Naive thymus-derived CD4-positive, alpha-beta T cell (primary cell): ENCODE data around the gene SLC7A6OS. TPM values are rescaled to one million over a fixed set of nuclear protein-coding genes. Genes with fewer than 3 reads are reported as not detected.

Source experiments
- ATAC-seq: fragments of 150-1000 bp; cut with Tn5 transposase; 2 replicates; pipeline ENCODE4 v1.10.0; 2021; ENCODE audit warnings: mild to moderate bottlenecking, moderate library complexity
- CTCF ChIA-PET: fragments of 350-600 bp; sonication (Branson Sonifier 250); formaldehyde crosslinking; loops from one replicate; lab custom pipeline; 2021; ENCODE audit warnings: antibody characterized with exemption; lab: Charles Lee
- POLR2A ChIA-PET: fragments of 350-600 bp; sonication (Branson Sonifier 250); formaldehyde crosslinking; loops from one replicate; lab custom pipeline; 2021; ENCODE audit warnings: antibody characterized with exemption, inconsistent platforms; lab: Charles Lee
- DNase-seq, 9 donors: peaks; one replicate each; pipeline versions ENCODE4 v3.0.0 to v3.0.0-alpha.2; 2020 to 2022; ENCODE audit warnings: mixed read lengths in 1 of 9
- H3K27ac ChIP-seq: one replicate; pipeline ENCODE4 v1.7.0; 2013; ENCODE audit warnings: mild to moderate bottlenecking, low read depth, low read length, moderate library complexity
- H3K27me3 ChIP-seq, 2 donors: one replicate each; pipeline ENCODE4 v1.7.0; 2013; ENCODE audit warnings: low read length in 2 of 2, mild to moderate bottlenecking in 2 of 2, moderate library complexity in 2 of 2; ENCODE audit not compliant: control insufficient read depth in 2 of 2, insufficient read depth in 2 of 2
- H3K36me3 ChIP-seq, 3 experiments: 1 replicate in 2 of 3; 2 replicates in 1 of 3; pipeline ENCODE4 v1.7.0; 2013; ENCODE audit warnings: low read length in 3 of 3, mild to moderate bottlenecking in 3 of 3, moderate library complexity in 1 of 3; ENCODE audit not compliant: insufficient read depth in 3 of 3, control insufficient read depth in 2 of 3
- H3K4me1 ChIP-seq, 2 donors: one replicate each; pipeline ENCODE4 v1.7.0; 2013; ENCODE audit warnings: low read length in 2 of 2, mild to moderate bottlenecking in 2 of 2, moderate library complexity in 1 of 2; ENCODE audit not compliant: control insufficient read depth in 2 of 2, insufficient read depth in 2 of 2
- H3K4me3 ChIP-seq: 2 replicates; pipeline ENCODE4 v1.7.0; 2013; ENCODE audit warnings: mild to moderate bottlenecking, low read length
- H3K9me3 ChIP-seq, 3 experiments: 1 replicate in 2 of 3; 2 replicates in 1 of 3; pipeline ENCODE4 v1.7.0; 2013; ENCODE audit warnings: low read length in 3 of 3; ENCODE audit not compliant: control insufficient read depth in 2 of 3
- H3K27ac Mint-ChIP-seq, 9 donors: one replicate each; pipeline ENCODE4 v1.8.0; 2020 to 2022; ENCODE audit warnings: mixed read lengths in 9 of 9, mild to moderate bottlenecking in 8 of 9, moderate library complexity in 5 of 9, inconsistent platforms in 2 of 9
- H3K27me3 Mint-ChIP-seq, 5 donors: one replicate each; pipeline ENCODE4 v1.8.0; 2021 to 2022; ENCODE audit warnings: mixed read lengths in 5 of 5, mild to moderate bottlenecking in 1 of 5
- H3K36me3 Mint-ChIP-seq, 5 donors: one replicate each; pipeline ENCODE4 v1.8.0; 2020 to 2022; ENCODE audit warnings: mixed read lengths in 5 of 5, mild to moderate bottlenecking in 3 of 5, inconsistent platforms in 1 of 5
- H3K4me1 Mint-ChIP-seq, 7 donors: one replicate each; pipeline ENCODE4 v1.8.0; 2020 to 2022; ENCODE audit warnings: mixed read lengths in 7 of 7, mild to moderate bottlenecking in 3 of 7, inconsistent platforms in 1 of 7
- H3K4me3 Mint-ChIP-seq, 10 donors: one replicate each; pipeline ENCODE4 v1.8.0; 2020 to 2022; ENCODE audit warnings: mild to moderate bottlenecking in 10 of 10, mixed read lengths in 10 of 10, moderate library complexity in 6 of 10, inconsistent platforms in 2 of 10
- H3K9me3 Mint-ChIP-seq, 11 donors: one replicate each; pipeline ENCODE4 v1.8.0; 2020 to 2022; ENCODE audit warnings: mixed read lengths in 11 of 11, mild to moderate bottlenecking in 4 of 11, inconsistent platforms in 1 of 11, moderate library complexity in 1 of 11
- intact Hi-C, 2 donors: fragments of 100-400 bp; cut with micrococcal nuclease; formaldehyde crosslinking; loops; one replicate each; pipeline ENCODE4 v1.15.1; 2023
- polyA plus RNA-seq, 2 donors: library from polyadenylated mRNA; unstranded; fragments of 300-500 nt; fragmentation: Illumina TruSeq; gene quantifications; one replicate each; pipeline ENCODE4 v1.2.3, GENCODE V29; 2021
- total RNA-seq, 6 experiments: library from RNA in 5 of 6; stranded (reverse) in 5 of 6; gene quantifications; 1 replicate in 5 of 6; 2 replicates in 1 of 6; pipeline ENCODE4 v1.2.3 and lab custom pipeline; 2021 to 2026

Gene SLC7A6OS
- total and polyA plus RNA-seq, 7 experiments from 2014 or later = 22.1 to 50.3 (median 34.8) TPM

DNA sequence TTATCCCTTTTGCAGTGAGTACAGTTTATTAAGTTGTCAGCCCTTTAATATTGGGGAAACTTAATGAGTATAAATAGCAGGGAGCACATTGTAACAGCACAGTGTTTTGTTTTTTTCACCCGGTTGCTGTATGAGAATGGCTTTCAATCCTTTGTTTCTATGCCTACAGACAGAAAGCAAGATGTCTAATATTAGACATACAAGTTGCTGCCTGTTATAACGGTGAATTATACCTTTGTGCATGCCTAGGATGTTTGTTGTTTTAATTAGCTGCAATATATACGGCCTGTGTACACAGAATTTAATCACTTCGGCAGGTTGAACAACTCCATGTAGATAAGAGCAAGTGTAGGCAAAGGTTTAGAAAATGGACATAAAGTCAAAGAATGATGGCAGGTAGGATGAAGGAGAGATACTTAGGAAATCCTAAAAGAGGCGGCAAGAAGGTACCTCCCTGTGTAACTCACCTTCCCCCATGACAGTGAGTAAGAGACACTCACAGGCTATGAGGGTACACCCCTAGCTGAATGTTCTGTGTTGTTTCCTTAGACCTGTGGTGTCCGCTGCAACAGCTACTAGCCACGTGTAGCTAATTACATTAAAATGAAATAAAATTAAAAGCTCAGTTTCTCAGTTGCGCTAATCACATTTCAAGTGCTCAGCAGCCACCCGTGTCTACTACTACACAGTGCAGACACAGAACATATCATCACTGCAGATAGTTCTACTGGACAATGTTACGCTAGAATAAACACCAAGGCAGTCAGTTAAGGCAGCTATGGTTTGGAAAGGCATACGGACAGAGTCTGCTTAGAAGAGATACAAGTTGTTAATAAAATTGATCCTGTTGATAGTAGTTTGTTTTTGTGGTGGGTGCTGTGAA lies 10.9 kb downstream of the SLC7A6OS start:
- no peak for ATAC-seq
- Histone ChIP-seq H3K9me3 (no peaks in the 10 kb centered on the region), H3K27ac (no peak overlapping the region), H3K4me1 (no peaks in the 10 kb centered on the region), H3K36me3 (peaks cover 33 to 97% (median 38%) of the 10 kb centered on the region in 3 experiments), H3K4me3 (no peak overlapping the region), H3K27me3 (no peaks in the 10 kb centered on the region)
- Mint-ChIP-seq H3K4me3 (no peak overlapping the region), H3K9me3 (no peaks in the 10 kb centered on the region), H3K27me3 (no peaks in the 10 kb centered on the region), H3K4me1 (peaks cover 4 to 66% (median 35%) of the 10 kb centered on the region in 7 donors), H3K27ac (peak overlapping the region; percentile 23 to 80 (median 48)), H3K36me3 (peaks cover 9 to 70% (median 32%) of the 10 kb centered on the region in 5 donors)
- DNase-seq = no peak
- POLR2A ChIA-PET = interaction anchor here (0.6 to 4.0 kb wide), 12 partner anchors 8 to 1822 kb away, joined by 3 to 43 read pairs (median 5); partner anchors contain the start of genes PRMT7, SLC7A6 and SLC7A6OS
- intact Hi-C loops = no loop called here
- CTCF ChIA-PET = interaction anchor here (0.6 to 3.6 kb wide), 9 partner anchors 9 to 38 kb away, joined by 3 to 30 read pairs (median 4); partner anchors contain the start of genes PRMT7, SLC7A6 and SLC7A6OS

DNA sequence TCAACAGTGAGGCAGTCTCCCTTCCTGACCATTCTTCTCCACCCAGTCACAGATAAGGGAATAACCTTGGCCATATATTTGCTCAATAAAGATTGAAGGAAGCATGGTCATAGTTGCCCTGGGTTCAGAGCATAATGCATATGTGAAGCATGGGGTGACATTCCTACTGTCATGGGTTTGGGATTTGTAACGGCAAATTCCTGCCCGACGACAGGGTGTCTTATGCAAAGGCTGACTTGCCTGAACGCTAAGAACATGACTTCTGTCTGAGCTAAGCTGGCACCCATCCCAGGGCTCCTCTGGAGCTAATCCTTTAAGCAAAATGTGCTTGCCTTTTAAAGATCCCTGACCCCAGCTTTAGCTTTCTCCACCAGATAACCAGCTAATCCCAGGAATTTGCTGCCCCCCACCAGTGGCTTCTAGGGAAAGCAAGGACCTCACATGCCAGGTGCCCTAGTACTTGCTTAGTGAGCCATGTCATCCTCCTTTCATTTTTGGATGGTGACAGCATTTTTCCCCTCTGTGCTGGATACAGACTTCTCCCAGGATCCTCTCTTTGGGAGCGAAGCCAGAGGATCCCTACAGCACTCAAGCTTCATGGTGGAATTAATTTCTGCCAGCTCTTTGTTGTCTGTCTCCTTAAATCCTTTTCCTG lies 11.7 kb downstream of the SLC7A6OS start:
- Mint-ChIP-seq H3K9me3 (no peaks in the 10 kb centered on the region), H3K4me1 (peaks cover 5 to 73% (median 40%) of the 10 kb centered on the region in 7 donors)

DNA sequence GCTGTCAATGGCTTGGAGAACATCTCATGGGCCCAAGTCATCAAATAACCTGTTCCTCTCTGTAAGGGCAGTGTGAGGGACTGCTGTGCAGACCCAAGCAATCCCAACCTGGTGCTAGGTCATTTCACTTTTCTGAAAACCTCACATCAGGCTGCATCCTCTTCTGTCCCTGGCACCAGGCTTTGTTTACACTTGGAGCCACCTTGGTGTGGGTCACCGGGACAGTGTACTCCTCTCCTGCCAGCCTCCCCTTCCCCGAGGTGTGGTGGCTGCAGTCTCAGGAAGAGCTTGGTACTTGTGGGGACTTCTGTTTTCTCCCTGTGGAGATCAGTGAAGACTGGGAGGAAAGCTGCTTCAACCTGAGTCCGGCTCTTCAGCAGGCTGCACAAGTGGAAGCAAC lies 12.4 kb downstream of the SLC7A6OS start:
- CTCF ChIA-PET = interaction anchor here (3.6 kb wide), 1 partner anchor 37 kb away, joined by 30 read pairs; no protein-coding TSS in a partner anchor
- intact Hi-C loops = loop anchor here in 1 of 2 donors (1.0 kb wide), 1 partner anchor 9 kb away; no protein-coding TSS in a partner anchor
- ATAC-seq = no peak

More for the DNA sequence above, 11.7 kb downstream of the SLC7A6OS start:
- H3K9me3 ChIP-seq = no peaks in the 10 kb centered on the region
- no peaks in the 10 kb centered on the region for H3K4me1 ChIP-seq
- no peaks in the 10 kb centered on the region for H3K27me3 ChIP-seq
- H3K4me3 ChIP-seq = no peak overlapping the region
- H3K36me3 Mint-ChIP-seq = peaks cover 9 to 72% (median 36%) of the 10 kb centered on the region in 5 donors
- peaks cover 35 to 98% (median 39%) of the 10 kb centered on the region in 3 experiments for H3K36me3 ChIP-seq
- H3K27ac ChIP-seq = peak overlapping the region; percentile 20
- DNase-seq (no peak), ATAC-seq (no peak)
- H3K27me3 Mint-ChIP-seq = no peaks in the 10 kb centered on the region
- peak overlapping the region; percentile 1 to 80 (median 30) for H3K27ac Mint-ChIP-seq
- intact Hi-C loops = loop anchor here in 1 of 2 donors (1.0 kb wide), 1 partner anchor 10 kb away; no protein-coding TSS in a partner anchor
- H3K4me3 Mint-ChIP-seq = no peak overlapping the region
- ChIA-PET POLR2A (interaction anchor here (0.6 to 4.0 kb wide), 7 partner anchors 10 to 1083 kb away, joined by 3 to 43 read pairs (median 11); partner anchors contain the start of genes PRMT7 and SLC7A6OS), CTCF (interaction anchor here (0.7 to 3.6 kb wide), 5 partner anchors 12 to 38 kb away, joined by 4 to 30 read pairs (median 5); partner anchors contain the start of genes PRMT7, SLC7A6 and SLC7A6OS)

GRCh38 chr16:68297908-68298307 lies 12.8 kb downstream of the SLC7A6OS start:
- Histone ChIP-seq H3K4me1 (peaks cover 0 to 6% of the 10 kb centered on the region in 2 donors), H3K4me3 (no peak overlapping the region), H3K27ac (peak overlapping the region; percentile 18), H3K27me3 (no peaks in the 10 kb centered on the region), H3K36me3 (peaks cover 33 to 99% (median 39%) of the 10 kb centered on the region in 3 experiments), H3K9me3 (no peaks in the 10 kb centered on the region)
- Mint-ChIP-seq H3K4me1 (peaks cover 16 to 78% (median 48%) of the 10 kb centered on the region in 7 donors), H3K4me3 (no peak overlapping the region), H3K9me3 (no peaks in the 10 kb centered on the region), H3K27me3 (no peaks in the 10 kb centered on the region), H3K27ac (peak overlapping the region in 7 of 9 donors; percentile 59 to 78 (median 68)), H3K36me3 (peaks cover 12 to 71% (median 34%) of the 10 kb centered on the region in 5 donors)
- CTCF ChIA-PET = interaction anchor here (3.6 kb wide), 1 partner anchor 36 kb away, joined by 30 read pairs; no protein-coding TSS in a partner anchor
- no peak for DNase-seq
- intact Hi-C loops = loop anchor here in 1 of 2 donors (1.0 kb wide), 2 partner anchors 9 to 12 kb away; no protein-coding TSS in a partner anchor
- ATAC-seq = no peak
- POLR2A ChIA-PET = interaction anchor here (1.1 to 4.0 kb wide), 3 partner anchors 10 to 23 kb away, joined by 3 to 43 read pairs (median 3); no protein-coding TSS in a partner anchor

More for the DNA sequence above, 12.4 kb downstream of the SLC7A6OS start:
- no peaks in the 10 kb centered on the region for H3K27me3 ChIP-seq
- peak overlapping the region; percentile 18 for H3K27ac ChIP-seq
- Mint-ChIP-seq H3K9me3 (no peaks in the 10 kb centered on the region), H3K36me3 (peaks cover 12 to 71% (median 34%) of the 10 kb centered on the region in 5 donors), H3K27ac (peak overlapping the region in 7 of 9 donors; percentile 36 to 78 (median 65)), H3K27me3 (no peaks in the 10 kb centered on the region), H3K4me1 (peaks cover 12 to 74% (median 46%) of the 10 kb centered on the region in 7 donors), H3K4me3 (no peak overlapping the region)
- POLR2A ChIA-PET = interaction anchor here (1.0 to 4.0 kb wide), 4 partner anchors 10 to 19 kb away, joined by 3 to 43 read pairs (median 14); partner anchors contain the start of genes PRMT7 and SLC7A6OS
- peaks cover 33 to 98% (median 38%) of the 10 kb centered on the region in 3 experiments for H3K36me3 ChIP-seq
- no peak for DNase-seq
- peaks cover 0 to 3% of the 10 kb centered on the region in 2 donors for H3K4me1 ChIP-seq
- no peaks in the 10 kb centered on the region for H3K9me3 ChIP-seq
- no peak overlapping the region for H3K4me3 ChIP-seq

DNA sequence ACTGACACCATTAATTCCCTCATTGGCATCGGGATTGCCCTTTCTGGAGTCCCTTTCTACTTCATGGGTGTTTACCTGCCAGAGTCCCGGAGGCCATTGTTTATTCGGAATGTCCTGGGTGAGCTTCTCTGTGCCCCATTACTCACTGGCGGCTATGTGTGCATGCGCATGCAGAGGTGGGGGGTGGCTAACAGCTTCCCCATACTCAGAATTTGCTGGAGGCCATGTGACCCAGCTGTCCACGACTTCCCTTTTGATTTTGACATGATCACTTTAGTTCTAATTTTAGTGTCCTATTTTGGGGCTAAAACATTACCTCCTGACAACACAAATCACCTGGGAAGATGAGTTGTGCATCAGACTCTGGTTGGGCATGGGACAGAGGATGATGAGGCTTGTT lies 14.1 kb downstream of the SLC7A6OS start:
- DNase-seq = no peak
- peaks cover 8 to 66% (median 36%) of the 10 kb centered on the region in 5 donors for H3K36me3 Mint-ChIP-seq

More for the DNA sequence above, 14.1 kb downstream of the SLC7A6OS start:
- CTCF ChIA-PET = interaction anchor here (0.8 to 27.4 kb wide), 3 partner anchors 33 to 56 kb away, joined by 3 to 317 read pairs (median 3); partner anchors contain the start of gene SLC7A6
- H3K9me3 ChIP-seq = no peaks in the 10 kb centered on the region
- H3K9me3 Mint-ChIP-seq = no peaks in the 10 kb centered on the region
- peak overlapping the region in 6 of 9 donors; percentile 65 to 84 (median 78) for H3K27ac Mint-ChIP-seq
- H3K36me3 ChIP-seq = peaks cover 23 to 97% (median 34%) of the 10 kb centered on the region in 3 experiments
- peak overlapping the region; percentile 29 for H3K27ac ChIP-seq
- ATAC-seq = peak; percentile 54
- no peaks in the 10 kb centered on the region for H3K27me3 ChIP-seq
- peaks cover 9 to 17% of the 10 kb centered on the region in 2 donors for H3K4me1 ChIP-seq
- no peak overlapping the region for H3K4me3 Mint-ChIP-seq
- POLR2A ChIA-PET = interaction anchor here (0.7 to 4.8 kb wide), 5 partner anchors 9 to 24 kb away, joined by 3 to 25 read pairs (median 3); partner anchors contain the start of genes PRMT7 and SLC7A6OS
- no peak overlapping the region for H3K4me3 ChIP-seq
- peaks cover 24 to 82% (median 57%) of the 10 kb centered on the region in 7 donors for H3K4me1 Mint-ChIP-seq
- no peaks in the 10 kb centered on the region for H3K27me3 Mint-ChIP-seq
- intact Hi-C loops = loop anchor here in 1 of 2 donors (1.0 kb wide), 1 partner anchor 10 kb away; no protein-coding TSS in a partner anchor
